Effector CD4-positive, alpha-beta T cell (primary cell): ENCODE data around the gene RPS6KA2.

Experiments used
- DNase-seq: peaks from one replicate; pipeline ENCODE4 v3.0.0-alpha.2; 2020

The RPS6KA2 gene

GRCh38 chr6:166497087-166497899, 129.8 kb downstream of the RPS6KA2 start:
- DNase-seq: no peak

- no peak for DNase-seq
Measured at GRCh38 chr6:166496460-166496859, 130.6 kb downstream of the RPS6KA2 start.

GRCh38 chr6:166495487-166496314, 131.3 kb downstream of the RPS6KA2 start:
- DNase-seq: no peak

GRCh38 chr6:166494757-166495486, 132.1 kb downstream of the RPS6KA2 start:
- DNase-seq: no peak

- no peak for DNase-seq
Measured at GRCh38 chr6:166494101-166494441, 133.0 kb downstream of the RPS6KA2 start.

- no peak for DNase-seq
Measured at GRCh38 chr6:166493427-166494100, 133.5 kb downstream of the RPS6KA2 start.

- no peak for DNase-seq
Measured at GRCh38 chr6:166492092-166492741, 134.8 kb downstream of the RPS6KA2 start.

- no peak for DNase-seq
Measured at GRCh38 chr6:166490671-166491500, 136.2 kb downstream of the RPS6KA2 start.

- no peak for DNase-seq
Measured at GRCh38 chr6:166489301-166490155, 137.5 kb downstream of the RPS6KA2 start.

GRCh38 chr6:166488701-166489100, 138.3 kb downstream of the RPS6KA2 start:
- DNase-seq: no peak

- peak; percentile 73 for DNase-seq
Measured at GRCh38 chr6:166488076-166488685, 138.9 kb downstream of the RPS6KA2 start.

GRCh38 chr6:166487148-166487547, 139.9 kb downstream of the RPS6KA2 start:
- no peak for DNase-seq

- DNase-seq: no peak
Measured at GRCh38 chr6:166486536-166486880, 140.5 kb downstream of the RPS6KA2 start.

- DNase-seq: no peak
Measured at GRCh38 chr6:166485651-166486535, 141.2 kb downstream of the RPS6KA2 start.

- no peak for DNase-seq
Measured at GRCh38 chr6:166484863-166485262, 142.2 kb downstream of the RPS6KA2 start.

- no peak for DNase-seq
Measured at GRCh38 chr6:166483573-166484250, 143.3 kb downstream of the RPS6KA2 start.

- no peak for DNase-seq
Measured at GRCh38 chr6:166483026-166483425, 144.0 kb downstream of the RPS6KA2 start.
